GM12878 (cell line): ENCODE measurements around the gene CAMKMT.

ENCODE experiments used
- HCFC1 ChIP-seq: fragments of 150-350 bp; IDR thresholded peaks from 2 replicates; pipeline ENCODE4 v1.6.1; 2014; ENCODE audit warnings: low read length
- POLR2AphosphoS5 ChIP-seq: IDR thresholded peaks from 2 replicates; pipeline ENCODE4 v1.6.1; 2011; ENCODE audit warnings: mild to moderate bottlenecking, low read length, inconsistent platforms
- RELA ChIP-seq: fragments of 450-650 bp; IDR thresholded peaks from 2 replicates; pipeline ENCODE4 v1.8.0; 2014; ENCODE audit warnings: borderline replicate concordance; ENCODE audit not compliant: partially characterized antibody
- USF2 ChIP-seq: IDR thresholded peaks from 2 replicates; pipeline ENCODE4 v1.6.1; 2011; ENCODE audit warnings: low read depth, low read length, improper control_type of control experiment, borderline replicate concordance
- TF ChIP-seq, protein P1 (sequence below): fragments of 450-650 bp; formaldehyde crosslinking; IDR thresholded peaks from 2 replicates; pipeline ENCODE4 v1.5.0; 2022; ENCODE audit warnings: mild to moderate bottlenecking, missing genetic modification characterization
- TF ChIP-seq, protein P2 (sequence below), 3 experiments: IDR thresholded peaks in 2 of 3; conservative IDR thresholded peaks in 1 of 3; 2 replicates each; pipeline ENCODE4 v1.5.1; 2011; ENCODE audit warnings: low read depth in 3 of 3, low read length in 3 of 3, mild to moderate bottlenecking in 3 of 3, control low read depth in 2 of 3, moderate library complexity in 2 of 3, inconsistent platforms in 1 of 3, mixed read lengths in 1 of 3; ENCODE audit not compliant: control insufficient read depth in 2 of 3, insufficient read depth in 1 of 3; ENCODE audit errors: extremely low read depth in 1 of 3
- TF ChIP-seq, protein P3 (sequence below): fragments of 450-650 bp; IDR thresholded peaks from 2 replicates; pipeline ENCODE4 v1.6.1; 2018; ENCODE audit warnings: mild to moderate bottlenecking, low read depth, moderate library complexity; ENCODE audit not compliant: partially characterized antibody

DNA sequence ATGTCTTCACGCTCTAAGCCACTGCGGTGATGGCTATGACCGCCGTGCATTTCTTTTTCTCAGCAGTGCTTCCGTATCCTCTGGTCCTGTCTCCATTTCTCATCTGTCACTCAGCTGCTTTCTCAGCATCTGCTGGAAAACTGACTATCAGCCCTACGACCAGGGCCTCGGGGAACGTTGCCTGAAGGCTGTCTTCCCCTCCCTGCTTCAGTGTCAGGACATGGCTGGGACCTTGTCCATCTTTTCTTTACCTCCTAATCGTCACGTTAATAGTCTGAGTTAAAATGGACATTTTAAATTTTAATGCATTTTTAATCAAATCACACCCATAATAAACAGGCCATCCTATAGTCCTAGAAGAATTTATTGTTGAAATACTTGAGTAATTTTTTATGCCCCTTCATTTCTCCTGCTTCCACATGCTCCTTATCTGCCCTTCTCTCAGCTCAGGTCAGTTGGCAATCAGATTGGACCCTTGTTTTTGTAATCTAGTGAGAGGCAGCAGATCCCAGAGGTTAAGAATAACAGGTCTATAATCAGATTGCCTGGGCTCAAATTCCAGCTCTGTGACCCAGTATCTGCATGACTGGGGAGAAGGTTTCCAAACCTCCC is 329.5 kb downstream of the CAMKMT start:
- TF ChIP-seq USF2, result no peak
- TF ChIP-seq, protein P1, sequence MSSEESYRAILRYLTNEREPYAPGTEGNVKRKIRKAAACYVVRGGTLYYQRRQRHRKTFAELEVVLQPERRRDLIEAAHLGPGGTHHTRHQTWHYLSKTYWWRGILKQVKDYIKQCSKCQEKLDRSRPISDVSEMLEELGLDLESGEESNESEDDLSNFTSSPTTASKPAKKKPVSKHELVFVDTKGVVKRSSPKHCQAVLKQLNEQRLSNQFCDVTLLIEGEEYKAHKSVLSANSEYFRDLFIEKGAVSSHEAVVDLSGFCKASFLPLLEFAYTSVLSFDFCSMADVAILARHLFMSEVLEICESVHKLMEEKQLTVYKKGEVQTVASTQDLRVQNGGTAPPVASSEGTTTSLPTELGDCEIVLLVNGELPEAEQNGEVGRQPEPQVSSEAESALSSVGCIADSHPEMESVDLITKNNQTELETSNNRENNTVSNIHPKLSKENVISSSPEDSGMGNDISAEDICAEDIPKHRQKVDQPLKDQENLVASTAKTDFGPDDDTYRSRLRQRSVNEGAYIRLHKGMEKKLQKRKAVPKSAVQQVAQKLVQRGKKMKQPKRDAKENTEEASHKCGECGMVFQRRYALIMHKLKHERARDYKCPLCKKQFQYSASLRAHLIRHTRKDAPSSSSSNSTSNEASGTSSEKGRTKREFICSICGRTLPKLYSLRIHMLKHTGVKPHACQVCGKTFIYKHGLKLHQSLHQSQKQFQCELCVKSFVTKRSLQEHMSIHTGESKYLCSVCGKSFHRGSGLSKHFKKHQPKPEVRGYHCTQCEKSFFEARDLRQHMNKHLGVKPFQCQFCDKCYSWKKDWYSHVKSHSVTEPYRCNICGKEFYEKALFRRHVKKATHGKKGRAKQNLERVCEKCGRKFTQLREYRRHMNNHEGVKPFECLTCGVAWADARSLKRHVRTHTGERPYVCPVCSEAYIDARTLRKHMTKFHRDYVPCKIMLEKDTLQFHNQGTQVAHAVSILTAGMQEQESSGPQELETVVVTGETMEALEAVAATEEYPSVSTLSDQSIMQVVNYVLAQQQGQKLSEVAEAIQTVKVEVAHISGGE, result no peak
- TF ChIP-seq, protein P2, sequence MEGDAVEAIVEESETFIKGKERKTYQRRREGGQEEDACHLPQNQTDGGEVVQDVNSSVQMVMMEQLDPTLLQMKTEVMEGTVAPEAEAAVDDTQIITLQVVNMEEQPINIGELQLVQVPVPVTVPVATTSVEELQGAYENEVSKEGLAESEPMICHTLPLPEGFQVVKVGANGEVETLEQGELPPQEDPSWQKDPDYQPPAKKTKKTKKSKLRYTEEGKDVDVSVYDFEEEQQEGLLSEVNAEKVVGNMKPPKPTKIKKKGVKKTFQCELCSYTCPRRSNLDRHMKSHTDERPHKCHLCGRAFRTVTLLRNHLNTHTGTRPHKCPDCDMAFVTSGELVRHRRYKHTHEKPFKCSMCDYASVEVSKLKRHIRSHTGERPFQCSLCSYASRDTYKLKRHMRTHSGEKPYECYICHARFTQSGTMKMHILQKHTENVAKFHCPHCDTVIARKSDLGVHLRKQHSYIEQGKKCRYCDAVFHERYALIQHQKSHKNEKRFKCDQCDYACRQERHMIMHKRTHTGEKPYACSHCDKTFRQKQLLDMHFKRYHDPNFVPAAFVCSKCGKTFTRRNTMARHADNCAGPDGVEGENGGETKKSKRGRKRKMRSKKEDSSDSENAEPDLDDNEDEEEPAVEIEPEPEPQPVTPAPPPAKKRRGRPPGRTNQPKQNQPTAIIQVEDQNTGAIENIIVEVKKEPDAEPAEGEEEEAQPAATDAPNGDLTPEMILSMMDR (IDR thresholded peaks at IDR 0.05 in 2 of 3, conservative IDR thresholded peaks at IDR 0.05 in 1 of 3; ENCODE audit: control insufficient read depth in 2 of 3, extremely low read depth in 1 of 3, insufficient read depth in 1 of 3, low read depth in 3 of 3, low read length in 3 of 3), result no peak
- no peak for TF ChIP-seq HCFC1
- no peak for TF ChIP-seq POLR2AphosphoS5
- TF ChIP-seq, protein P3, sequence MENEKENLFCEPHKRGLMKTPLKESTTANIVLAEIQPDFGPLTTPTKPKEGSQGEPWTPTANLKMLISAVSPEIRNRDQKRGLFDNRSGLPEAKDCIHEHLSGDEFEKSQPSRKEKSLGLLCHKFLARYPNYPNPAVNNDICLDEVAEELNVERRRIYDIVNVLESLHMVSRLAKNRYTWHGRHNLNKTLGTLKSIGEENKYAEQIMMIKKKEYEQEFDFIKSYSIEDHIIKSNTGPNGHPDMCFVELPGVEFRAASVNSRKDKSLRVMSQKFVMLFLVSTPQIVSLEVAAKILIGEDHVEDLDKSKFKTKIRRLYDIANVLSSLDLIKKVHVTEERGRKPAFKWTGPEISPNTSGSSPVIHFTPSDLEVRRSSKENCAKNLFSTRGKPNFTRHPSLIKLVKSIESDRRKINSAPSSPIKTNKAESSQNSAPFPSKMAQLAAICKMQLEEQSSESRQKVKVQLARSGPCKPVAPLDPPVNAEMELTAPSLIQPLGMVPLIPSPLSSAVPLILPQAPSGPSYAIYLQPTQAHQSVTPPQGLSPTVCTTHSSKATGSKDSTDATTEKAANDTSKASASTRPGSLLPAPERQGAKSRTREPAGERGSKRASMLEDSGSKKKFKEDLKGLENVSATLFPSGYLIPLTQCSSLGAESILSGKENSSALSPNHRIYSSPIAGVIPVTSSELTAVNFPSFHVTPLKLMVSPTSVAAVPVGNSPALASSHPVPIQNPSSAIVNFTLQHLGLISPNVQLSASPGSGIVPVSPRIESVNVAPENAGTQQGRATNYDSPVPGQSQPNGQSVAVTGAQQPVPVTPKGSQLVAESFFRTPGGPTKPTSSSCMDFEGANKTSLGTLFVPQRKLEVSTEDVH, result no peak
- TF ChIP-seq RELA, result no peak
